ENCODE results near the gene CABP1. TPM values are rescaled to one million over a fixed set of nuclear protein-coding genes. Genes with fewer than 3 reads are reported as not detected.
A peak's percentile ranks its signal among the peaks of the same experiment; 100 is the strongest.

CABP1 gene
- total RNA-seq, 1 donor from 2014 or later, result 1.2 TPM

DNA sequence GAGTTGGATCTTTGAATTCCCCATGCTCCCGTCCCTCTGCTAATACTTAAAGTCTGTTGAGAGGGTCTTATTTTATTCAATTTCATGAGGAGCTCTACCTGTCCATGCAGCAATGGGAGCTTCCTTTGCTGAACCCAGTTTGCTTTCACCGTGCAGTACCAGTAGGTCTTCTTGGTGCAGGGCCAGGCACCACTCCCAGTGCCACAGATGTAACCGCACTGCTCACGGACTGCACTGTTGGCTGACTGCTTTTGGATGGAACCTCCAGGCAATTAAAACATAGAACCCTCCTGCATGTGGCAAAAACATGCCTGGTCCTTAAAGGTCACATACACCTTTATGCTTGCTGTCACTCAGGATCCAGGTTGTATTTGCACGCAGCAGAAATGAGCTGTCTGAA, 9.3 kb upstream of the CABP1 start:
- DNase-seq (ENCODE audit: low read depth, low spot score), result no peak
- Mint-ChIP-seq H3K9me3 (no peaks in the 10 kb centered on the region), H3K36me3 (ENCODE audit: low read depth) (no peaks in the 10 kb centered on the region), H3K27me3 (ENCODE audit: low read depth) (peaks cover 3% of the 10 kb centered on the region), H3K27ac (ENCODE audit: unreplicated experiment) (no peak overlapping the region), H3K4me1 (peaks cover 17% of the 10 kb centered on the region), H3K4me3 (no peak overlapping the region)
- no peak for TF ChIP-seq CTCF (conservative IDR thresholded peaks at IDR 0.05)

DNA sequence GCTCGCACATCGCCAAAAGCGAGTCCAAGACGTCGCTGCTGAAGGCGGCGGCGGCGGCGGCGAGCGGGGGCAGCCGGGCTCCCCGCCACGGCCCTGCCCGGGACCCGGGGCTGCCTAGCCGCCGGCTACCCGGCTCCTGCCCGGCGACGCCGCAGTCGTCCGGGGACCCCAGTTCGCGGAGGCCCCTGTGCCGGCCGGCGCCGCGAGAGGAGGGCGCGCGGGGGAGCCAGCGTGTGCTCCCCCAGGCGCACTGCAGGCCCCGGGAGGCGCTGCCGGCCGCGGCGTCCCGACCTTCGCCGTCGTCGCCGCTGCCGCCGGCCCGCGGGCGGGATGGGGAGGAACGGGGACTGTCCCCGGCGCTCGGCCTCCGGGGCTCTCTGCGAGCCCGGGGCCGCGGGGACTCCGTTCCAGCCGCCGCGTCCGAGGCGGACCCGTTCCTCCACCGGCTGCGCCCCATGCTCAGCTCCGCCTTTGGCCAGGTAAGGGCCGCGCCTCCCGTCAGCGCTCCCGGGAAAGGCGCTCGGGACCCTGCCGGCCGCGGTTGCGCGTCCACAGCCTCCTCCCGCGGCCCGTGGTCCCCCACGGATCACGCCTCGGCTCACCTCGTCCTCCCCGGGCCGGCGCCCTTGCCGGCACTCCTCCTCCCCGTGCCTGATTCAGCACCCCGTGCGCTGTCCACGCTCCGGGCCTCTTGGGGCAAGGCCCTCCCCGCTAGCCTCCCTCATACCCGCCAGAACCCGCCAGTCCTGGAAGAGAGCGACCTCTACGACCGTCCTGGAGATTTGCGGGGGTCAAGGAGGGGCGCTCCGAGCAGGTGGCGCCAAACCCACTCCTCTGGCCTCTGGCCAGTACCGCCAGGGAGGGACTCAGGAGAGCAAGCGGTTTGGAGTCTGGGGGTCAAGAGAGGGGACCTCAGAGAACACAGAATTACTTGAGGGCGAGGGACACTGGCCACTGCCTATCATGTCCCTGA, 721 bp downstream of the CABP1 start:
- H3K9me3 Mint-ChIP-seq, result no peaks in the 10 kb centered on the region
- H3K27me3 Mint-ChIP-seq (ENCODE audit: low read depth), result peaks cover 68% of the 10 kb centered on the region

GRCh38 chr12:120642121-120642520, 1.7 kb downstream of the CABP1 start:
- TF ChIP-seq CTCF (conservative IDR thresholded peaks at IDR 0.05), result no peak
- peaks cover 9% of the 10 kb centered on the region for H3K4me1 Mint-ChIP-seq
- peak overlapping the region; percentile 65 for H3K4me3 Mint-ChIP-seq
- no peak for DNase-seq (ENCODE audit: low read depth, low spot score)
- no peaks in the 10 kb centered on the region for H3K36me3 Mint-ChIP-seq (ENCODE audit: low read depth)
- no peak overlapping the region for H3K27ac Mint-ChIP-seq (ENCODE audit: unreplicated experiment)
- no peaks in the 10 kb centered on the region for H3K9me3 Mint-ChIP-seq
- peaks cover 73% of the 10 kb centered on the region for H3K27me3 Mint-ChIP-seq (ENCODE audit: low read depth)

More for the DNA sequence above, 721 bp downstream of the CABP1 start:
- peak; percentile 48 for DNase-seq (ENCODE audit: low read depth, low spot score)
- no peaks in the 10 kb centered on the region for H3K36me3 Mint-ChIP-seq (ENCODE audit: low read depth)
- H3K27ac Mint-ChIP-seq (ENCODE audit: unreplicated experiment), result no peak overlapping the region
- peak overlapping the region; percentile 77 for H3K4me3 Mint-ChIP-seq
- H3K4me1 Mint-ChIP-seq, result peaks cover 7% of the 10 kb centered on the region
- TF ChIP-seq CTCF (conservative IDR thresholded peaks at IDR 0.05), result no peak

DNA sequence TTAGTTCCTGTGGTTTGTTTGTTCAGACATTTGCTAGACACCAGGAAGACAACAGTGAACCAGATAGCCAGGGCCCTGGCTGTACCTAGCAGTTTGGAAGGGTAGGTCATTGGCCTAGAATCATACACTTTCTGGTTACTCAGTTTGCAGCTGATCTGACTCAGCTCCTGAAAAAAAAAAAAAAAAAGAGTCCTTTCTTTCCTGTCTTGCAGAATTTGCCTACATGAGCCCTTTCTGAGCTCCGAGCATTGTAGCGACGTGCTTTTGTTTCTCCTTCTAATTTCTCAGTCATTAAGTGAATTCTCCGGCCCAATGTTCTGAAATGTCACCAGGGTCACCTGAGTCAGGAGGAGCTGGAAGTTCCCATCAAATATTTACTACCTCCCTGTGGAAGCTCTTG, 2.4 kb downstream of the CABP1 start:
- Mint-ChIP-seq H3K27me3 (ENCODE audit: low read depth) (peaks cover 70% of the 10 kb centered on the region), H3K36me3 (ENCODE audit: low read depth) (no peaks in the 10 kb centered on the region), H3K9me3 (no peaks in the 10 kb centered on the region), H3K4me3 (peak overlapping the region; percentile 65), H3K27ac (ENCODE audit: unreplicated experiment) (no peak overlapping the region), H3K4me1 (peaks cover 10% of the 10 kb centered on the region)
- DNase-seq (ENCODE audit: low read depth, low spot score), result no peak
- no peak for TF ChIP-seq CTCF (conservative IDR thresholded peaks at IDR 0.05)

- Mint-ChIP-seq H3K4me3 (no peak overlapping the region), H3K27ac (ENCODE audit: unreplicated experiment) (no peak overlapping the region), H3K27me3 (ENCODE audit: low read depth) (peaks cover 68% of the 10 kb centered on the region), H3K4me1 (peaks cover 15% of the 10 kb centered on the region), H3K36me3 (ENCODE audit: low read depth) (no peaks in the 10 kb centered on the region), H3K9me3 (no peaks in the 10 kb centered on the region)
- TF ChIP-seq CTCF (conservative IDR thresholded peaks at IDR 0.05), result no peak
- DNase-seq (ENCODE audit: low read depth, low spot score), result no peak
Observed at GRCh38 chr12:120643574-120643973, 3.1 kb downstream of the CABP1 start.
